Liver (tissue), 9 donors: ENCODE results near the gene BASP1. TPM values are rescaled to one million over a fixed set of nuclear protein-coding genes. Genes with fewer than 3 reads are reported as not detected.

Experiments used
- DNase-seq: peaks from one replicate; pipeline ENCODE4 v3.0.0-alpha.2; 2017; ENCODE audit warnings: low spot score
- H3K27ac ChIP-seq, 2 donors: one replicate each; pipeline ENCODE4 v1.7.0; 2013; ENCODE audit warnings: inconsistent platforms in 2 of 2, low read length in 2 of 2, control low read depth in 1 of 2, low read depth in 1 of 2, mild to moderate bottlenecking in 1 of 2
- H3K27me3 ChIP-seq, 4 donors: one replicate each; pipeline versions ENCODE4 v1.6.1 to v1.7.0; 2013; ENCODE audit warnings: low read length in 3 of 4, inconsistent platforms in 1 of 4, mild to moderate bottlenecking in 1 of 4, moderate library complexity in 1 of 4; ENCODE audit not compliant: control insufficient read depth in 4 of 4, insufficient read depth in 4 of 4
- H3K36me3 ChIP-seq, 4 donors: one replicate each; pipeline versions ENCODE4 v1.6.1 to v1.7.0; 2013; ENCODE audit warnings: low read length in 3 of 4, mild to moderate bottlenecking in 3 of 4, low read depth in 1 of 4, moderate library complexity in 1 of 4; ENCODE audit not compliant: control insufficient read depth in 4 of 4, insufficient read depth in 3 of 4
- H3K4me1 ChIP-seq, 4 donors: one replicate each; pipeline versions ENCODE4 v1.6.1 to v1.7.0; 2013; ENCODE audit warnings: low read length in 3 of 4, mild to moderate bottlenecking in 3 of 4, moderate library complexity in 1 of 4; ENCODE audit not compliant: control insufficient read depth in 4 of 4, insufficient read depth in 4 of 4
- H3K4me3 ChIP-seq, 3 donors: one replicate each; pipeline versions ENCODE4 v1.6.1 to v1.7.0; 2013; ENCODE audit warnings: low read length in 3 of 3, control low read depth in 1 of 3, low read depth in 1 of 3, mild to moderate bottlenecking in 1 of 3
- H3K9ac ChIP-seq, 2 donors: one replicate each; pipeline ENCODE4 v1.7.0; 2013; ENCODE audit warnings: low read length in 2 of 2, mild to moderate bottlenecking in 2 of 2, moderate library complexity in 2 of 2, control low read depth in 1 of 2, low read depth in 1 of 2
- H3K9me3 ChIP-seq, 4 donors: one replicate each; pipeline versions ENCODE4 v1.6.1 to v1.7.0; 2013; ENCODE audit warnings: low read length in 3 of 4; ENCODE audit not compliant: control insufficient read depth in 4 of 4
- ATF3 ChIP-seq: IDR thresholded peaks from 2 replicates; pipeline ENCODE4 v1.6.1; 2016; ENCODE audit warnings: antibody characterized with exemption
- CTCF ChIP-seq: fragments of 150-350 bp; IDR thresholded peaks from 2 replicates; pipeline ENCODE4 v1.5.1; 2017; ENCODE audit warnings: improper control_type of control experiment, low read depth, low read length; ENCODE audit not compliant: missing input control
- EGR1 ChIP-seq, 2 donors: IDR thresholded peaks; 2 replicates each; pipeline ENCODE4 v1.6.1; 2016 to 2018; ENCODE audit warnings: antibody characterized with exemption in 2 of 2, low read depth in 2 of 2
- FOXA2 ChIP-seq: IDR thresholded peaks from 2 replicates; pipeline ENCODE4 v1.6.1; 2016; ENCODE audit warnings: antibody characterized with exemption
- HNF4A ChIP-seq, 2 donors: conservative IDR thresholded peaks; 2 replicates each; pipeline ENCODE4 v1.6.1; 2016; ENCODE audit warnings: antibody characterized with exemption in 2 of 2, mild to moderate bottlenecking in 2 of 2
- HNF4G ChIP-seq: IDR thresholded peaks from 2 replicates; pipeline ENCODE4 v1.6.1; 2016; ENCODE audit warnings: antibody characterized with exemption
- JUND ChIP-seq, 2 donors: IDR thresholded peaks; 2 replicates each; pipeline ENCODE4 v1.6.1; 2016; ENCODE audit warnings: antibody characterized with exemption in 2 of 2
- MAX ChIP-seq: IDR thresholded peaks from 2 replicates; pipeline ENCODE4 v1.6.1; 2016; ENCODE audit warnings: antibody characterized with exemption
- NR2F2 ChIP-seq: IDR thresholded peaks from 2 replicates; pipeline ENCODE4 v1.6.1; 2016; ENCODE audit warnings: antibody characterized with exemption
- RAD21 ChIP-seq, 2 donors: IDR thresholded peaks; 2 replicates each; pipeline ENCODE4 v1.6.1; 2016; ENCODE audit warnings: antibody characterized with exemption in 2 of 2, mild to moderate bottlenecking in 2 of 2
- RXRA ChIP-seq, 2 donors: IDR thresholded peaks; 2 replicates each; pipeline ENCODE4 v1.6.1; 2017 to 2018; ENCODE audit warnings: antibody characterized with exemption in 2 of 2, mild to moderate bottlenecking in 1 of 2
- SP1 ChIP-seq: IDR thresholded peaks from 2 replicates; pipeline ENCODE4 v1.6.1; 2018; ENCODE audit warnings: antibody characterized with exemption, mild to moderate bottlenecking
- TAF1 ChIP-seq: conservative IDR thresholded peaks from 2 replicates; pipeline ENCODE4 v1.6.1; 2016; ENCODE audit warnings: antibody characterized with exemption, mild to moderate bottlenecking
- ZBTB33 ChIP-seq: IDR thresholded peaks from 2 replicates; pipeline ENCODE4 v1.6.1; 2016; ENCODE audit warnings: antibody characterized with exemption
- WGBS: extraction: QIAGEN DNeasy Blood & Tissue Kit; methylation state at CpG from one replicate; pipeline ENCODE4 v1.1.7; 2013; 5-methylcytosine and 5-hydroxymethylcytosine counted together
- polyA plus RNA-seq, 2 donors: library from polyadenylated mRNA; stranded (reverse) in 1 of 2; unstranded in 1 of 2; fragments of 200-250 nt in 1 of 2; fragments of >200 nt in 1 of 2; fragmentation: Nextera tagmentation in 1 of 2; extraction: Ambion mirVana in 1 of 2; gene quantifications; one replicate each; pipeline versions ENCODE4 v1.2.1 to v1.2.3, GENCODE V29; 2013 to 2015
- total RNA-seq, 2 donors: library from RNA; depleted of rRNA; stranded (reverse); fragments of >200 nt; gene quantifications; one replicate each; pipeline ENCODE4 v1.2.3, GENCODE V29; 2014
- TF ChIP-seq, protein P1 (sequence below): IDR thresholded peaks from 2 replicates; pipeline ENCODE4 v1.6.1; 2016; ENCODE audit warnings: antibody characterized with exemption, mild to moderate bottlenecking
- donor health status: healthy.
- donor health status: healthy.
- donor health status: healthy.
- donor health status: healthy.
- donor health status: healthy.

BASP1 gene
- total and polyA plus RNA-seq, 4 donors: 1.2 to 17.0 (median 5.4) TPM

DNA sequence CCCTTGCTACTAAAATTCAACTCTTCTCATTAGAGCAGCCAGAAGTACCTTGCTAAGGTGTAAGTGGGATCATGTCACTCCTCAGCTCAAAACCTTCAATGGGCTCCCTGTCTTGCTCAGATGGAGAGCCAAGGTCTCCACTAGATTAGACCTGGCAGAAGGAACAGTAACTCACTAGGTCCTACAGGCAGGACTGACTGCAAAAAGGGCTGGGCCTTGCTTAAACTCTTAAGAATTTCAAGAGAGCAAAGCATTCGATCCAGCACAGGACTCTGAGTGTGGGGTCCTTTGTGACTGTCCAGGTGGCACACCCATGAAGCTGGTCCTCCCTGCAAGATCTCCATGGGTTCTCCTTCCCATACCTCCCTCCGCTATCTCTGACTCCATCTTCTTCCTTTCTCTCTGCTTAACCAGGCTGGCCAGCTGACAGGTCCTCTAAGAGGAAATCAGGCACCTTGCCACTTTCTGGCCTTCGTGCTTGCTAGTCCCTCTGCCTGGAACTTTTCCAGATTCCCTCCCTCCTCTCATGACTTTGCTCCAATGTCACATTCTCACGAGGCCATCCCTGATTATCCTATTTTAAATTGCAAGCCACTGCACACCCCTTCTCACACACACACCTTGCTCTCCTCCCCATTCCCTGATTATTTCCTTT, 70.2 kb downstream of the BASP1 start:
- DNase-seq: no peak
- H3K27me3 ChIP-seq: peaks cover 0 to 8% (median 0%) of the 10 kb centered on the region in 4 donors
- no peak overlapping the region for H3K27ac ChIP-seq
- no peaks in the 10 kb centered on the region for H3K36me3 ChIP-seq
- TF ChIP-seq EGR1 (IDR thresholded peaks at IDR 0.05; ENCODE audit: low read depth in 2 of 2) (no peak), TAF1 (no peak), RXRA (IDR thresholded peaks at IDR 0.05) (no peak)
- TF ChIP-seq, protein P1, sequence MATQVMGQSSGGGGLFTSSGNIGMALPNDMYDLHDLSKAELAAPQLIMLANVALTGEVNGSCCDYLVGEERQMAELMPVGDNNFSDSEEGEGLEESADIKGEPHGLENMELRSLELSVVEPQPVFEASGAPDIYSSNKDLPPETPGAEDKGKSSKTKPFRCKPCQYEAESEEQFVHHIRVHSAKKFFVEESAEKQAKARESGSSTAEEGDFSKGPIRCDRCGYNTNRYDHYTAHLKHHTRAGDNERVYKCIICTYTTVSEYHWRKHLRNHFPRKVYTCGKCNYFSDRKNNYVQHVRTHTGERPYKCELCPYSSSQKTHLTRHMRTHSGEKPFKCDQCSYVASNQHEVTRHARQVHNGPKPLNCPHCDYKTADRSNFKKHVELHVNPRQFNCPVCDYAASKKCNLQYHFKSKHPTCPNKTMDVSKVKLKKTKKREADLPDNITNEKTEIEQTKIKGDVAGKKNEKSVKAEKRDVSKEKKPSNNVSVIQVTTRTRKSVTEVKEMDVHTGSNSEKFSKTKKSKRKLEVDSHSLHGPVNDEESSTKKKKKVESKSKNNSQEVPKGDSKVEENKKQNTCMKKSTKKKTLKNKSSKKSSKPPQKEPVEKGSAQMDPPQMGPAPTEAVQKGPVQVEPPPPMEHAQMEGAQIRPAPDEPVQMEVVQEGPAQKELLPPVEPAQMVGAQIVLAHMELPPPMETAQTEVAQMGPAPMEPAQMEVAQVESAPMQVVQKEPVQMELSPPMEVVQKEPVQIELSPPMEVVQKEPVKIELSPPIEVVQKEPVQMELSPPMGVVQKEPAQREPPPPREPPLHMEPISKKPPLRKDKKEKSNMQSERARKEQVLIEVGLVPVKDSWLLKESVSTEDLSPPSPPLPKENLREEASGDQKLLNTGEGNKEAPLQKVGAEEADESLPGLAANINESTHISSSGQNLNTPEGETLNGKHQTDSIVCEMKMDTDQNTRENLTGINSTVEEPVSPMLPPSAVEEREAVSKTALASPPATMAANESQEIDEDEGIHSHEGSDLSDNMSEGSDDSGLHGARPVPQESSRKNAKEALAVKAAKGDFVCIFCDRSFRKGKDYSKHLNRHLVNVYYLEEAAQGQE: no peak
- no peaks in the 10 kb centered on the region for H3K9me3 ChIP-seq
- no peak overlapping the region for H3K4me3 ChIP-seq
- H3K4me1 ChIP-seq: no peaks in the 10 kb centered on the region
- H3K9ac ChIP-seq: no peak overlapping the region
- 76% methylated on average over 4 of the region's 4 CpGs for WGBS

DNA sequence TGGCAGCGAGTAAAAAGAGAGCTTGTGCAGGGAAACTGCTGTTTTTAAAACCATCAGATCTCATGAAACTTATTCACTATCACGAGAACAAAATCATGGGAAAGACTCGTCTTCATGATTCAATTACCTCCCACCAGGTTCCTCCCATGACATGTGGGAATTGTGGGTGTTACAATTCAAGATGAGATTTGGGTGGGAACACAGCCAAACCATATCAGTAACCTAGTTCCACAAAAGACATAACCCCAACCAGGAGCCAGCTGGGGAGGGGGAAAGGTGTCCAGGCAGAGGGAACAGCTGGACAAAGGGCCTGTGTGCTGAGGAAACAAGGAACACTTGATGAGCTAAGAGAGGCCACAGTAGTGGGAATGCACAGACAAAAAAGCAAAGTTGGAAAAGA, 71.1 kb downstream of the BASP1 start:
- no peaks in the 10 kb centered on the region for H3K36me3 ChIP-seq
- H3K4me1 ChIP-seq: no peaks in the 10 kb centered on the region
- no peak for DNase-seq
- no peak overlapping the region for H3K9ac ChIP-seq
- peaks cover 0 to 6% (median 0%) of the 10 kb centered on the region in 4 donors for H3K27me3 ChIP-seq
- H3K9me3 ChIP-seq: no peaks in the 10 kb centered on the region
- H3K27ac ChIP-seq: no peak overlapping the region
- TF ChIP-seq, protein P1: no peak
- TF ChIP-seq ATF3 (no peak), FOXA2 (no peak), SP1 (no peak), JUND (IDR thresholded peaks at IDR 0.05) (no peak), HNF4G (no peak), NR2F2 (no peak), ZBTB33 (no peak), RAD21 (IDR thresholded peaks at IDR 0.05) (no peak), HNF4A (conservative IDR thresholded peaks at IDR 0.05) (no peak), EGR1 (IDR thresholded peaks at IDR 0.05; ENCODE audit: low read depth in 2 of 2) (no peak), CTCF (no peak), MAX (no peak), RXRA (IDR thresholded peaks at IDR 0.05) (no peak)
- no peak overlapping the region for H3K4me3 ChIP-seq
- 90% methylated on average over 3 of the region's 3 CpGs for WGBS
